ENCODE measurements around the gene VWA3B. TPM values are rescaled to one million over a fixed set of nuclear protein-coding genes. Genes with fewer than 3 reads are reported as not detected.

Gene VWA3B
- total and polyA plus RNA-seq, 2 donors (not counting 3 experiments of a cell fraction or from before 2014, with no cell fraction given) = not detected

- H3K4me3 ChIP-seq (replicated peaks in 1 of 3; ENCODE audit: insufficient read depth in 1 of 3, low read depth in 1 of 3, low read length in 3 of 3) = no peak overlapping the region
- no peaks in the 10 kb centered on the region for H4K20me1 ChIP-seq (replicated peaks; ENCODE audit: control insufficient read depth, extremely low read depth, insufficient read depth, low read length)
- H3K27me3 ChIP-seq (ENCODE audit: control insufficient read depth in 2 of 2, insufficient read depth in 2 of 2, low read length in 2 of 2) = peaks cover 0 to 8% of the 10 kb centered on the region in 2 experiments
- no peak overlapping the region for H3K4me2 ChIP-seq (ENCODE audit: insufficient read depth, low read length)
- DNase-seq (ENCODE audit: low read depth, low spot score) = no peak
- no peak overlapping the region for H2AFZ ChIP-seq (ENCODE audit: low read depth, low read length)
- H3K9ac ChIP-seq (replicated peaks; ENCODE audit: extremely low read depth, insufficient read depth, low read length) = no peak overlapping the region
- H3K27ac ChIP-seq (ENCODE audit: insufficient read depth, low read depth, low read length) = no peak overlapping the region
- no peaks in the 10 kb centered on the region for H3K9me1 ChIP-seq (replicated peaks; ENCODE audit: control insufficient read depth, extremely low read depth, insufficient read depth, low read length)
- no TSS peak for BruUV-seq (replicated peaks)
- ChIA-PET POLR2A (no interaction called here), CTCF (no interaction called here)
- H3K79me2 ChIP-seq (ENCODE audit: control insufficient read depth, insufficient read depth, low read length) = no peaks in the 10 kb centered on the region
- intact Hi-C loops (cut with micrococcal nuclease) (no loop called here), dilution Hi-C loops (cut with MboI; ENCODE audit: extremely low pct_ligation_motif_present, low sequenced_read_pairs) (no loop called here)
- no peaks in the 10 kb centered on the region for H3K4me1 ChIP-seq (ENCODE audit: control insufficient read depth, extremely low read depth, insufficient read depth, low read length)
- no peaks in the 10 kb centered on the region for H3K36me3 ChIP-seq (ENCODE audit: control insufficient read depth in 2 of 2, extremely low read depth in 1 of 2, insufficient read depth in 2 of 2, low read length in 2 of 2)
- no peak for FAIRE-seq
- H3K9me3 ChIP-seq (replicated peaks; ENCODE audit: control insufficient read depth, insufficient read depth, low read length) = no peaks in the 10 kb centered on the region
- TF ChIP-seq GATA2 (IDR thresholded peaks at IDR 0.05; ENCODE audit: insufficient read depth, insufficient read length, low read depth, low read length) = no peak
- no peak for TF ChIP-seq MAX (IDR thresholded peaks at IDR 0.05; ENCODE audit: insufficient read depth, insufficient read length)
- no peak for TF ChIP-seq EZH2 (IDR thresholded peaks at IDR 0.05; ENCODE audit: borderline replicate concordance, low read depth, low read length, severe bottlenecking)
- TF ChIP-seq CTCF (IDR thresholded peaks at IDR 0.05; ENCODE audit: extremely low read depth in 1 of 2, insufficient read depth in 1 of 2, low read depth in 1 of 2, low read length in 2 of 2) = no peak
- TF ChIP-seq FOS (IDR thresholded peaks at IDR 0.05; ENCODE audit: borderline replicate concordance, insufficient read depth, low read length) = no peak
- no peak for TF ChIP-seq POLR2A (IDR thresholded peaks at IDR 0.05; ENCODE audit: low read depth, low read length)
- TF ChIP-seq JUN (IDR thresholded peaks at IDR 0.05; ENCODE audit: borderline replicate concordance, insufficient read depth, insufficient read length, low read depth) = no peak
- TF ChIP-seq MYC (IDR thresholded peaks at IDR 0.05; ENCODE audit: low read depth, low read length) = no peak
- no peak for TF ChIP-seq POLR2AphosphoS5 (IDR thresholded peaks at IDR 0.05; ENCODE audit: insufficient read depth, low read depth, low read length)
These were observed 226.7 kb downstream of the VWA3B start for GRCh38 chr2:98313492-98314250.

Measured in endothelial cell of umbilical vein (primary cell).